Gastrocnemius medialis (tissue), 4 donors: ENCODE data around the gene GNPNAT1.

Experiments used
- POLR2A ChIP-seq, 2 donors: fragments of 450-650 bp; IDR thresholded peaks; one replicate each; pipeline ENCODE4 v1.6.1; 2017; ENCODE audit warnings: antibody characterized with exemption in 2 of 2, mild to moderate bottlenecking in 2 of 2, moderate library complexity in 2 of 2
- TF ChIP-seq, protein P1 (sequence below), 5 experiments: fragments of 450-650 bp in 3 of 5; fragments of 200-600 bp in 2 of 5; sonication (generic) in 2 of 5; IDR thresholded peaks in 4 of 5; conservative IDR thresholded peaks in 1 of 5; 1 replicate in 4 of 5; 2 replicates in 1 of 5; pipeline ENCODE4 v1.5.1; 2016 to 2019; ENCODE audit warnings: antibody characterized with exemption in 5 of 5, mild to moderate bottlenecking in 3 of 5, moderate library complexity in 3 of 5

DNA sequence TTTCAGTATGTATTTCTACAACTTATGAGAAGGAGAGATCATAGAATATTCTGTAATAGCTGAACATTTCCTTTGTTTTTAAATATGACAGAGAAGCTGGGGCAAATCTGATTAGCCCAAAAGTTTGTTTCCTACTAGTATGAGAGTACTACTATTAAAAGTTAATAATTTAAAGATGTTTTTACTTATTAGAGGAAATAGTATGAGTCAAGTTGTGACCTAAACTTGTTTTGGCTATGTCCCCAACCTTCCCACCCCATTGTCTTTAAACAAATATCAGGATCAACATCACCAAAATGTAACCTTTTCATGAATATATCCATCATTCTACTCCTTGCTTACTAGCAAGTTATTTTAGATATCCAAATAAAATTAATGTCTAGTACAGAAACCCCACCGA lies 10.5 kb downstream of the GNPNAT1 start:
- TF ChIP-seq POLR2A (IDR thresholded peaks at IDR 0.05), result no peak
- TF ChIP-seq, protein P1, sequence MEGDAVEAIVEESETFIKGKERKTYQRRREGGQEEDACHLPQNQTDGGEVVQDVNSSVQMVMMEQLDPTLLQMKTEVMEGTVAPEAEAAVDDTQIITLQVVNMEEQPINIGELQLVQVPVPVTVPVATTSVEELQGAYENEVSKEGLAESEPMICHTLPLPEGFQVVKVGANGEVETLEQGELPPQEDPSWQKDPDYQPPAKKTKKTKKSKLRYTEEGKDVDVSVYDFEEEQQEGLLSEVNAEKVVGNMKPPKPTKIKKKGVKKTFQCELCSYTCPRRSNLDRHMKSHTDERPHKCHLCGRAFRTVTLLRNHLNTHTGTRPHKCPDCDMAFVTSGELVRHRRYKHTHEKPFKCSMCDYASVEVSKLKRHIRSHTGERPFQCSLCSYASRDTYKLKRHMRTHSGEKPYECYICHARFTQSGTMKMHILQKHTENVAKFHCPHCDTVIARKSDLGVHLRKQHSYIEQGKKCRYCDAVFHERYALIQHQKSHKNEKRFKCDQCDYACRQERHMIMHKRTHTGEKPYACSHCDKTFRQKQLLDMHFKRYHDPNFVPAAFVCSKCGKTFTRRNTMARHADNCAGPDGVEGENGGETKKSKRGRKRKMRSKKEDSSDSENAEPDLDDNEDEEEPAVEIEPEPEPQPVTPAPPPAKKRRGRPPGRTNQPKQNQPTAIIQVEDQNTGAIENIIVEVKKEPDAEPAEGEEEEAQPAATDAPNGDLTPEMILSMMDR (IDR thresholded peaks at IDR 0.05 in 4 of 5, conservative IDR thresholded peaks at IDR 0.05 in 1 of 5), result no peak
